EH (cell line): ENCODE results near the gene CFAP46.
"Not testable (repeated sequence)": the region's sequence is repeated elsewhere in the genome, so short reads cannot be mapped to it uniquely, and the experiment has no call there.

Experiments
- DNase-seq: peaks from one replicate; pipeline ENCODE4 v3.0.0-alpha.2; 2015; ENCODE audit warnings: low read depth

CFAP46 gene

DNA sequence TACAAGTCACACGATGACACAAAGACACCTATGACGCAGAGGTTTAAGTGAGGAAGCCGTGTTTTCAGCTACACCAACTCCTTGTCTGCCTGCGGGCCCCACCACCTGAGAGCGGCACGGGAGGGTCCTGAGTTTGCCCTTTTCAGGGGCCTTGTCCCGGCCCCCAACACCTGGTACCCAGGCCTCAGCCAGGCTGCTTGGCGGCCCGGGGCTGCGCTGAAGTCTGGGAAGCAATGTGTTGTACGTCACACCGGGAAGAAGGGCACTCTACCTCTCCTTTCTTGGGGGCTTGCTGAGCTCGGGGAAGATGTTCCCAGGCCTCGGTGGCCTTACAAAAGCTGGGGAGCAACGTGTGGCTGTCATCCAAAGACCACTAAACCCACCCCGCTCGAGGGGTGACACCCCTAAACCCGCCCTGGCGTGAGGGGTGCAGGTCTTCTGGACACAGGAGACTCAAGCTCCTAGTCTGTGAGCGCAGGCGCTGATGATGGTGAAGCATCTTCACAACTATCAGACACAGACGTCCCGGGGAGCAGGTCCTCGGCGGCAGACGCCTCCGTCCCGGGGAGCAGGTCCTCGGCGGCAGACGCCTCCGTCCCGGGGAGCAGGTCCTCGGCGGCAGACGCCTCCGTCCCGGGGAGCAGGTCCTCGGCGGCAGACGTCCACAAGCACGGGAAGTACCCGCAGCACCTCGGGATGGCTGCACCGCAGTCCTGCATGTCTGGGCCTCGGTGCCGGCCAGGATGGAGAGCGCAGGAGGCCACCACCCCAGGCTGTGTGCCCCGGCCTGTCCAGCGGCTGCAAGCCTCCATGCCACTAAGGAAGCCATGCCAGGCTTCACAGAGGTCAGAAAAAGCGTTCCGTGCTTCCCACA is 15.4 kb downstream of the CFAP46 start:
- DNase-seq: no peak

DNA sequence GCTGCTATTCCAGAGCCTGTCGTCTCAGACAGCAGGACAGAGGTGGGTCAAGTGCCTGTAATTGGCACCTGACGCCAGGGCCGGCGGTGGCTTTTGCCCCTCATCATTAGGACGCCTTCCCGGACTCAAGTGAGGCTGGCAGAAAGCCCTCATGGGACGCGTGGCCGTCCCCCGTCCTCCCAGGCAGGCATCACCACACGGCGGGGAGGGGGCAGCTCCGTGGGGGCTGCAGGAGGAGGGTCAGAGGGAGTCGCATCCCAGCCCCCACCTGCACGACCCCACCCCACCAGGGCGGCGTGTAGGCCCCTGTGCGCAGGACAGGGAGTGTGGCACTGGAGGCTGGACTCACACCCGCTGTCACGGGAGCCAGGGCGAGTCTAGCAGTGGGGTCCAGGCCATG is 16.3 kb downstream of the CFAP46 start:
- no peak for DNase-seq

DNA sequence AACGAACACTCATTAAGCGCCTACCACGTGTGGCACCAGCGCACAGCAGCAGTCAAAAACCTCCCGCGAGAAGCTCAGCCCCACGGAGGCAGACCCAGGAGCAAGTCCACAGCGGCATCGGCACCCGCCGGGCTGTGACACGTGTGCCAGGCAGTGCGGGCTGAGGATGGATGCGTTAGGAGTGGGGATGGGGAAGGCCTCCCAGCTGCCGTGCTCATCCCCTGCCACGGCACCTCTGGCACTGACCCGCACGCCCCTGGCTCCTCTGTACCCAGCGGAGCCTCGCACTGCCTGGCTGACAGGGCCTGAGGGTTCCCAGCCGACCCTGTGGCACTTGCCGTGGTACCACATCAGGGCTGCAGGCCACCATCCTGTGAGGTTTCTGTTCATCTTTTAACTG is 16.8 kb downstream of the CFAP46 start:
- DNase-seq: no peak

DNA sequence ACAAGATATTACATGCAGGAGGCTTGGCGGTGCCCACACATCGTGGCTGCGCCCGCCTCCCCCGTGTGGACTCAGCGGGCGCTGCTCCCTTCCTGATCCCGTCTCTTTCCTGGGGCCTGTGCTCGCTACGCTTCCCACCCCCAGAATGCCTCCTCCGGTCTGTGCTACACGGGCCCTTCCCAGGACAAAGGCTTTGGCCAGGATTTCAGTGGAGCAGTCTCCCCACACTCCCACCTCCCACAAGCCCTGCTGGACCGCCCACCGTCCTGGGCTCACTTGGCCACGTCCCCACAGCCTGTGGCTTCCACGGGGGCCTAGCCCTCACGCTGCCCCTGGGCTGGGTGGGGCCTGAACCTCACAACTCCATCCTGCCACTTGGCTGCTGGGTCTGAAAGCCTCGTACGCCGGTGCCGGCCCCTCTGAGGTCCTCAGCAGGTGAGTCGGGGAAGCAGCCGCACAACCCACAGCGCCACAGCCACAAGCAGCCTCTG is 17.3 kb downstream of the CFAP46 start:
- no peak for DNase-seq

DNA sequence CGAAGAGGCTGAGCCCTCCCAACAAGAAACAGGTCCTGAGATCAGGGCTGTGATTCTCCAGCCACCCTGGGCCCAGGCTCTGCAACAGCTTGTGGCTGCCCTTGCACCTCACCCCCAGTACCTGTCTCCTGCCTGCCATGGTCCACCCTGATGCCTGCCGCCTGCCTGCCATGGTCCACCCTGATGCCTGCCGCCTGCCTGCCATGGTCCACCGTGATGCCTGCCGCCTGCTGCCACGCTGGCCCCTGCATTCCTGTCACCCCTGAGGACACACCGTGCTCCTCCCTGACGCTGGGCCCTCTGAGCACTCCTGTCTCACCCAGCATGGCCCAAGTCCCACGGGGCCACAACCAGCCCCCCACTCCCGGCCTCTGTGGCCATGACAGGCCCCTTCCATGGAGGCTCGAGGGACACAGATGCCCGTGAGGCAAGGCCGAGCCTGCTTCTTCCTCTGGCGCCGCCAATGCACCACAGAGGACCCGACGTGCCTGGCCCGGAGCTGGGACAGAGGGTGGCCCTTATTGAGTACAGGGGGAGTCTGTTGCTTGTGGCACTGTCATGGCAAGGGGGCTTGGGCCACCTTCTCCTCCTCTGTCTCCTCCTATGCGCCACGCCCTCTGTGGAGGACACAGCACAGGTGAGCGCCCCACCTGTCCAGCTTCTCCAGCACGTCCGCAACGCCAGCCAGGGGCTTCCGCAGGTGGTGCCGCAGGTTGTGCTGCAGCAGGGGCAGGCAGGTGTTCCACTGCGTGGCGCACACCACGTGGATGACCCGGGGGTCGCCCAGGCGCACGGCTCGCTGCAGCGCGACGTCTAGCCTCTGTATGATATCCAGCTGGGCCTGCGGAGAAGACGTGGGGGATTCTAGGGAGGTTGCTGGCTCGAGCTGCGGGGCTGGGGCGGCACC is 18.1 kb downstream of the CFAP46 start:
- no peak for DNase-seq

DNA sequence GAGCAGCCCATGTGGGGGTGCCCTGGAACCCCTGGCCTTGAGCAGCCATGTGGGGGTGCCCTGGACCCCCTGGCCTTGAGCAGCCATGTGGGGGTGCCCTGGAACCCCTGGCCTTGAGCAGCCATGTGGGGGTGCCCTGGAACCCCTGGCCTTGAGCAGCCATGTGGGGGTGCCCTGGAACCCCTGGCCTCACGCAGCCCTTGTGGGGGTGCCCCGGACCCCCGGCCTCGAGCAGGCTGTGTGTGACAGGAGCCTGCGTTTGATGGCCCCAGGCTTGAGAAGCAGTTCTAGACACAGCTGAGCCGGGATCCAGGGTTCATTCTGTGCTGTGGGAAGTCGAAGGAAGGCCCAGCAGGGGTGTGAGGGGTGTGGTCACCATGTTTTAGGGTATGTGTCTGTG is 19.0 kb downstream of the CFAP46 start:
- DNase-seq: not testable (repeated sequence)

DNA sequence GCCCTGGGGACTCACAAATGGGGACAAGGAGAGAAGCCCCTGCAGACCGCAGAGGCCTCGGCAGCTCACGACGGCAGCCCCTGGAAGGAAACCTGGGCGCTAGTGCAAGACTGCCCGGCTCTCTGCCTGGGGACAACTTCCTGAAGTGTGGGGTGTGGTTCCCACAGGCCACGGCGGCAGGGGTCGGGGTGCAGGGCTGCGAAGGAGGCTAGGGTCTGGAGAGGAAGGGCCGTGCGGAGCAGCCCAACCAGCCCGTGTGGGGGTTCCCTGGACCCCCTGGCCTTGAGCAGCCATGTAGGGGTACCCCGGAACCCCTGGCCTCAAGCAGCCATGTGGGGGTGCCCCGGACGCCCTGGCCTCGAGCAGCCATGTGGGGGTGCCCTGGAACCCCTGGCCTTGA is 19.5 kb downstream of the CFAP46 start:
- DNase-seq: no peak

DNA sequence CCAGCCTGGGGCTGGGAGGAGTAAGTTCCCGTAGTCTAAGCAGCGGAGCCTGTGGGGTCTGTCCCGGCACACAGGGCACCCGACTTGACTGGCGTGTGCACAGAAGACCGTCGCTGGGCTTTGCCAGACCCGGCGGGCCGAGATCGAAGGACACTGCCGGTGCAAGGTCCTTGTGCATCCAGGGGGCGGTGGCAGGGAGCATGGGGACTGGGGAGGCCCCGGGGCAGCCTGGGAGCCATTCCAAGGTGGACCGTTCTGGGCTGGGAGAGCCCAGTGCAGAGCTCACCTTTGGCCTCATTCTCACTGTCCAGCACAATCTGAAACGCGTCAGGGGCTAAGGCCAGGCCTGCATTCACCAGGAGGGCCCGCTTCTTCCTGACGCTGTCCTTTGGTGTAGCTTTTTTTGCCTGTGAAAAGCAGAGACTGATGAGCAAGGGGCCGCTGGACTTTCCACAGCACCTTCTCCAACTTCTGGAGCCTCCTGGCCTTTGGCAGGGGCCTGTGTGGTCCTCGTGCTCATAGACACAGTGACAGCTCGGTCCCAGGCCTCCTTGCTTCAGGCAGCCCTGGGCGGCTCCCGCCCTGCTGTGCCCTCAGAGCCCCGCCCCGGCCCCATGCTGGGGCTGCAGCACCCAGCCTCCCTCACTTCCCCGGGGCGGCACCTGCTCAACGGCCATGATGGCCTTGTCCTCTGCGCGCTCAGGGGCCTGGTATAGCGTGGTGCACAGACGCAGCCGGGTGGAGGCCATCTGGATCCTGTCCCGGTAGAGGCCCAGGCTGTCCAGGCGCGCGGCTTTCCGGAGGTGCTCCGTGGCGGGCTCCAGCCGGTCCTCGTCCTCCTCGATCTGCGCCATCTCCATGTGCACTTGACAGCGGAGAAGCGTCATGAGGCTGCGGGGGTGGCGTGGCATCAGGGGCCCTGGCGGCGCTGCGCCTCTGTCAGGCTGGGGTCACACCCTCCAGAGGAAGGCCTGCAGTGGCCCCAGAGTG is 20.3 kb downstream of the CFAP46 start:
- DNase-seq: no peak

DNA sequence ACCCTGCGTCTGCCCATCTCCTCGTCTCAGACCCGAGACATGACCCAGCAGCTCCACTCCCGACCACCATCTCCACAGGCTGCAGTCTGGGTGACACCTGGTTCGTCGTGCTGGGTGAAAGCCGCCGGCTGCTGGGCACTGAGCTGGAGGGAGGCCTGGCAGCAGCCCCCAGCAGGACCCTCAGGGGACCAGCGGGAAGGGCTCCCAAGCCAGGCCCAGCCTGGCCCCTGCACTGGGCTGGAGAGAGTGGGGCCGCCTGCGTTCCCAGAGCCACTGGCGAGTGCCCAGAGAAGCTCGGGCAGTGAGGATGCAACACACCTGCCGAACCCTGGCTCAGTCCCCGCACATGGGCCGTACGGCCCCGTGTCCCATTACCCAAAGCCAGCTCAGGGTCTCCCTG is 21.3 kb downstream of the CFAP46 start:
- DNase-seq: no peak

DNA sequence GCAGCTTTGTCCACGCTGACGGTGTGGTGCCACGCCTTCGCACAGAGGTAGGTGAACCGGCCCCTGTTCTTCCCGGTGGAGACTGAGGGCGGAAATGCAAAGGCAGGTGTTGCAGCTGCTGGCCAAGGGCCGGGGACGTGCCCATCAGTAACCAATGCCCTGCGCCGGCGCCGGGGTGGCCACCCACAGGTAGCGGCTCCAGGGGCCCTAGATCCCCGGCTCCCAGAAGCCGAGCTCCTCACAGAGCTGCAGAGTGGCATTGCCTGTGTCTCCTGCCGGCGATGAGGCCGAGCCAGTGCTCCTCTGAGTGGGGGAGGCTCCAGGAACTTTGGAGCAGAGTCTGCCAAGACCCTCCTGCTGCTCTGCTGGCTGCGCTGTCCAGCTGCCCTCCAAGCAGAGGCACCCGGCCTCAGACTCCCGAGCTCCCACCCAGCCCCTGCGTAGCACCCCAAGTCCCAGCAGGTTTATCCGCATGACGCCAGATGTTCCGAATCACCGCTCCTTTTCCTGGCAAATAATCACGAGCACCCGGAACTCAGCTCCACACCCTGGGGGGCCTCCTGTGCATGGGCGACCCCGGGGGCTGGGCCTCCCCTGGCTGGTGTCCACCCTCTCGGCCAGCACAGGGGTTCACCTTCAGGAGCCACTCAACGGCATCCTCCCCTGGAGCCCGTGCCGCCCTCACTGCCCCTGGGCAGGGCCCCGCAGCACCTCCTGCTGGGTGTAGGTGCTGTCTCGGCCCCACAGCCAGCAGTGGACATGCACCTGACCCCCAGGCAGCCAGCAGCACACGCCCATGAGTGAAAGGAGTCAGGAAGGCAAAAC is 22.1 kb downstream of the CFAP46 start:
- no peak for DNase-seq

DNA sequence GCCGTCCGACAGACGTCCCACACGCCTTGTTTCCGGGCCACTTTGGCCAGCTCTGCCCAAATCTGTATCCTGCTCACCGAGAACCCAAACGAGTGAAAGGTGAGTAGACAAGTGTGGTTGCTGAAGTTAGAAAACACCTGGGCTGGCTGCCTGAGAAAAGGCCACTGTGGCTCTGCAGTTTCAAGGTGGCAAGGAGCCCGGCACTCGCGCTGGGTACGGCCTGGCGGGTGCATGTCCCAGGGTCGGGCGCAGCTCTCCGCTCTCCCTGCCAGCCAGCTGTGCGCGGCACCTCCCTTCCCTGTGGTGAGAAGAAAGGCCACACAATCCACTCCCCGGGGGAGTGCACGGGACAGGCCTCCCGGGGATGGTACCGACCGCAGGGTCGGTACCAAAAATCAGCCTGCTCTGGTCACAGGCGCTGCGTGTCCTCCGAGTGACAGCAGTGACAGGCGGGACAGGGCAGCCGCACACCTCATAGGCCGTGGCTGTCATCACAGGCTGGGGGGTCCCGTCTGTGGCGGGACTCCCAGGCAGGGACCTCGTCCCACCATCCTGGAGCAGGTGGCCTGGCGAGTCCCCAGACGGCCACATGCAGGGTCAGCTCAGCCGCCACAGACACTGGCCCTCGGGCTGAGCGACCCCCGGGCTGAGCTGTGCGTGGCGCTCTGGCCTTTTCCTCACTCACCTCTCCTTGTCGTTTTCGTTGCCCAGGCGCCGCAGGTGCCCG is 22.8 kb downstream of the CFAP46 start:
- DNase-seq: no peak

DNA sequence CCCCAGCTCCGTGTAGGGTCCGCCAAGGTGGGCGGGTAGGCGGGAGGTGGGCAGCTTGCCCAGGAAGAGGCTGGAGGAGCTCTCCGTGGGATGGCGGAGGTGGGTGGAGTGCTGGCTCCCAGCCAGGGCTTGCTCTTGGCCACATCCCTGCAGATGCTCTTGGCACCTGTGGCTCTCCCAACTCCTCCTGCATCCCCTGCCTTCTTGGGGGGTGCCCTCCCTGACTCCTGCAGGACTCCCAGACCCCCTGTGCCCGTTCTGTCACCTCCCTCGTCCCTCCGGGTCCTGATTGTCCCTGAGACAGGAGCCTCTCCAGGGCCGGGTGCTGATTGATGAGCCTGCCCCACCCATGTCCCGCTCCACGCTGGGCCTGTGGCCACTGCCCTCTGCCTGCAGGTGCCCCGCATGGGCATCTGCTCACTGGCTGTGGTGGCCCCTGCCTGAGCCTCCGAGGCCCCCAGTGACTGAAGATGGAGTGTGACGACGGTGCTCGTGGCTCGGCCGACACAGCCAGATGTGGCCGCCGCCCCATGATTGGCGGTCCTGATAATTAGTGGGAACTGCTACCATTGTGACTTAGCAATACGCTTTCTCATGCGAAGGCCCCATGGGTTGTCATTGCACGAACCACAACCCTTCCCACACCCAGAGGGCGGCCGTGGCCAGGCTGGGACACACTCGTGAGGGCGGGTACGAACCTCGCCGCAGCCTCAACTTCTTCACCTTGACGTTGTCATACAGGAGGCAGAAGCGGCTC is 23.6 kb downstream of the CFAP46 start:
- DNase-seq: no peak

DNA sequence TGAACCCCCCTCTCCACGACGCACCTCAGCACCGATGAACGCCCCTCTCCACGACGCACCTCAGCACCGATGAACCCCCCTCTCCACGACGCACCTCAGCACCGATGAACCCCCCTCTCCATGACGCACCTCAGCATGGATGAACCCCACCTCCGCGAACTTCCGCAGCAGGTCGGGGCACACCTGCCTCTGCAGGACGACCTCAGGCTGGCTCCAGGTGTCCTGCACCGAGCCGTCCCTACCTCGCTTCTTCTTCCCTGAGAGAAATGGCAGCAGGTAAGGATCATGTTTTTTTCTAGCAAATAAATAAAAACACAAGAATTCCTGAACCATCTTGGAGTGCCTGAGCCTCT is 24.1 kb downstream of the CFAP46 start:
- no peak for DNase-seq

DNA sequence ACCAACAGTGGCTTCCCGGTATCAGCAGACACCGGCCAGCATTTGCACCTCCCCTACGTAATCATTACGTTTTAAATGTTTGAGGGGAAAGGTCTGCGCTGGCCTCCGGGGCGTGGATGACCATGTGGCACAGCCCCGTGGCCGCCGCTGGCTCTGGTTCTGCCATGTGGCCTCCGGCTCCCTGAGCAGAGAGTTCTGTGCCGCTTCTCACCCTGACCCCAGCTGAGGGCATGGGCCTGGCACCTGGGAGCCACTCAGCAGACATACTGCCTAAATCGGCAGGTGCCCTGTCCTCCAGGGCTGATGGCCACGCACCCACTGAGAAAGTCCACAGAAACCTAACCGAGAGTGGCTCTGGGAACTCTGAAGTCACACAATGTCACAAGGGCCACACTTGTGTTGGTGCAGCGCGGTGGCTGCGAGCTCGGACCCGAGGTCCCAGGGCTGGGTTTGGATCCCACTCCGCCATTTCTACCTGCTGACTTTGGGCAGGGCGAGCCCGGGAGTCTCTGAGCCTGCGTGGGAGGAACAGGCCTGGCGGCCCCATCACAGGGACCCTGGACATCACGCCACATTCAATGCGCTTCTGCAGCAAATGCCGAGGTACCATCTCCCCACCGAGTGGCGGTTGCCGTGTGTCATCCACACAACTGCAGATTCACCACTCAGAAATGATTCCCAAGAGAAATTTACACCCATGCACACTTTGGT is 25.3 kb downstream of the CFAP46 start:
- no peak for DNase-seq

DNA sequence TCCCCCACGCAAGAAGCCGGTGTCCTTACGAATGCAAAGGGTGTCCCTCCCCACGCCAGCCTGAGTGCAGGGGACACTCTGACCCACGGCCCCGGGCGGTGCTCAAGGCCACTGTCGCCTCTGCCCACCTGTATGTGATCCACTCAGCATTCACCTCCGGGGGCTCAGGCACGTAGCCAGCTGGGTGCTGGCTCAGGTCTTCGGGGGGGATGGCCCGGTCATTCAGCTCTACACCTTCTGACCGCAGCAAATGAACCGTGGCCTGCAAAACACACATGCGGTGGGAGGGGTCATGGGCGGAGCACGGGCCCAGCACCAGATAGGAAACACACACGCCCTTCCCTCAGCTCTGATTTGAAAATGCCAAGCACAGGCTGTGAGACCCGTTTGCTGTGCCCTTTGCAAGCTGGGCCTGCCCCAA is 25.9 kb downstream of the CFAP46 start:
- DNase-seq: no peak

DNA sequence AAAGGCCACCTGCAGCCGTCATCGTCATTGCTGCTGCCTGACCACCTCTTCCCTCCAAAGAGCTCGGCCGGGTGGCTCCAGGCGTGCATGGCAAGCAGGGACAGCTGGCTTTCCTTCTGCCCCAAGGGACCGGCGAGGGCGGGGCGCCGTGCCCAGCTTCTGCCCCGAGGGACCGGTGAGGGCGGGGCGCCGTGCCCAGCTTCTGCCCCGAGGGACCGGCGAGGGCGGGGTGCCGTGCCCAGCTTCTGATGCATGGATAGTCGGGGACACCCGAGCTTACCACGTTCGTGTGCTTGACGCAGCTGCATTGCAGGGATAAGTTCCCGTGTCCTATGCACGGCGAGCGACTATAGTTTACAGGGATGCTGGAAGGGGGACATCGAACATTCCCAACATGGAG is 27.0 kb downstream of the CFAP46 start:
- no peak for DNase-seq

DNA sequence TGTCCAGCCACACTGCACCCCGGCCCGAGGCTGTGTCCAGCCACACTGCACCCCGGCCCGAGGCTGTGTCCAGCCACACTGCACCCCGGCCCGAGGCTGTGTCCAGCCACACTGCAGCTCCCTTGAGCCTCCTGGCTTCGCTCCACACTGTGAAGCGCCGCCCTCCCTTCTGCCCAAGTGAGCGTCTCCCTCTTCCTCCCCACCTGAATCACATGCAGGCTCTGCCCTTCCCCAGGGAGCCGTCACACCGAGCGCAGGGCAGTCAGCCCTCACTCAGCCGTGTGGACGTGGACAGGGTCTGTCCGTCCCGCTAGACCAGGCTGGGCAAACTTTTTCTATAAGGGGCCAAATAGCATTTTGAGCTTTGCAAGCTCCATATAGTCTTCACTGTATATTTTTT is 27.6 kb downstream of the CFAP46 start:
- no peak for DNase-seq

DNA sequence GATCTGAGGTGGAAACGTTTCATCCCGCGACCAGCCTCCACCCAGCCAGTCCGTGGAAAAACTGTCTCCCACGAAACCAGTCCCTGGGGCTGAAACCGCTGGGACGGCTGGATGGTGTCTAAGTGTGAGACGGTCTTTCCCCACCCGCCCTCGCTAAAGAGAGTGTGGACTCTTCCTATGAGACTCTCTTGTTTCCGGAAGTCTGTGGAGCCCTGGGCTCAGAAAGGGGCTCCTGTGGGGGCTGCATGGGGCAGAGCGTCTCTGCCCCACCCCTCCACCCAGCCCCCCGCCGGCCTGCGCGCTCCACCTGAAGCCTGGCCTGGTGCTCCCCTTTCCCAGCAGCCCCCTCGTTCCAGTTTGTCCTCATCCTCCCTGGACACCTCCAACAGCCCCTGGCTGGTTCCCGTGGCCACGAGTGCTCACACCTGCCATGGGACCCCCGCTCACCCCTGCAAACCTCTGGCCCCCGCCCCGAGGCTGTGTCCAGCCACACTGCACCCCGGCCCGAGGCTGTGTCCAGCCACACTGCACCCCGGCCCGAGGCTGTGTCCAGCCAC is 28.7 kb downstream of the CFAP46 start:
- DNase-seq: no peak
